Left lobe of liver (tissue), 2 donors: ENCODE results near the gene DAAM1. TPM values are rescaled to one million over a fixed set of nuclear protein-coding genes. Genes with fewer than 3 reads are reported as not detected.

ENCODE experiments used
- ATAC-seq: fragments of 200-7000 bp; cut with Tn5 transposase; one replicate; pipeline ENCODE4 v1.9.1; 2020; ENCODE audit warnings: mild to moderate bottlenecking, moderate library complexity
- DNase-seq: peaks from one replicate; pipeline ENCODE4 v3.0.0-alpha.2; 2020; ENCODE audit warnings: low spot score
- total RNA-seq: library from RNA; stranded (reverse); gene quantifications from one replicate; pipeline ENCODE4 v1.2.1, GENCODE V29; 2021
- donor health status: DM: no; HTN: no; CAD: no; lungs with moderate emphysema.
- donor health status: DM: no; HTN: yes; CAD: no.

DAAM1 gene
- total RNA-seq, 1 donor from 2014 or later, result 20.7 TPM

- no peak for DNase-seq
- ATAC-seq, result no peak
These were observed 170.3 kb downstream of the DAAM1 start for GRCh38 chr14:59358784-59359183.

DNA sequence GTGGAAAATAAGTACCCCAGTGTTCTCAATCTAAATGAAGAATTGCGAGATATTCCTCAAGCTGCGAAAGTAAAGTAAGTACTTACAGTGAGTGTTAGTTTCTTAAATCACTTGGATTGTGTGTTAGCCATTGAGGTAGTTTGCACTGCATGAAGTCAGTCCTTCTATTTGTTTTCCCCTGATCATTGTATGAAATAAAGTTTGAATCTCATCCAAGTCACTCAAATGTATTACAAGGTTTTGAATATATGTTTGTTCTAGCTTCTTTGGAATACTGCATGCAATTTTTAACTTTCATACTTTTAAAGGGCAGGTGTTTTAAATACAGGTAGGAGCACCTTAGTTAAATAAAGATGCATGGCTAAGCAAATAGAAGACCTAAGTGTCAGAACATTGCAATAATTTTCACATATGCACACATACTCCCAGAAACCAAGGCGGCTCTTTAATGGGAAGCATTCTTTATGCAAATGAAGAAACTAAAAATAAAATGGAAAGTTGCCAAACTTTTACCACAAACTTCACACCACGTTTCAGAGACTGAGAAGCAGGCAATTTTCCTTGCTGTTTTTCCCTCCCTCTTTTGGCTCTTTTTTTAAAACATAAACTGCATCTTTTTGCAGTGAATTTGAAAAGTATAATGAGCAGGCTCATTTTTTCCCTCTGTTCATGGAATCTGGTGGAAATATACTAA lies 171.1 kb downstream of the DAAM1 start:
- DNase-seq (no peak), ATAC-seq (no peak)

DNA sequence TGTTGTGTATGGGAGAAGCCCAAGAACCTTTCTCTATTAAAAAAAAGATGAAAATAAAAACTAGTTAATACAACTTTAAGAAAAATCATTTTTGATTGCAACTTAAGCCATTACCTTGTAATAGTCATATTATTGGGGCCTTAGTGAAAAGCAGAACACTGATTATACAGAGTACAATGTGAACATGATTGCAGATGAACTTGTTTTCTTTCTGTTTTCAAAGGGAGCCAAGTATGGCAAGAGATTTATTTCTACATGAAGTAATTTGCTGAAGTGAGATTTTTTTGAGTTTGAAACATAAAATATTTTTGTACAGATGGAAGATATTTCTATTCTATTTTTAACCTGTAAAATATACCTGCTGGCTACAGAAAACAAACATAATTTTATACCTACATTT lies 171.8 kb downstream of the DAAM1 start:
- DNase-seq (no peak), ATAC-seq (no peak)

DNA sequence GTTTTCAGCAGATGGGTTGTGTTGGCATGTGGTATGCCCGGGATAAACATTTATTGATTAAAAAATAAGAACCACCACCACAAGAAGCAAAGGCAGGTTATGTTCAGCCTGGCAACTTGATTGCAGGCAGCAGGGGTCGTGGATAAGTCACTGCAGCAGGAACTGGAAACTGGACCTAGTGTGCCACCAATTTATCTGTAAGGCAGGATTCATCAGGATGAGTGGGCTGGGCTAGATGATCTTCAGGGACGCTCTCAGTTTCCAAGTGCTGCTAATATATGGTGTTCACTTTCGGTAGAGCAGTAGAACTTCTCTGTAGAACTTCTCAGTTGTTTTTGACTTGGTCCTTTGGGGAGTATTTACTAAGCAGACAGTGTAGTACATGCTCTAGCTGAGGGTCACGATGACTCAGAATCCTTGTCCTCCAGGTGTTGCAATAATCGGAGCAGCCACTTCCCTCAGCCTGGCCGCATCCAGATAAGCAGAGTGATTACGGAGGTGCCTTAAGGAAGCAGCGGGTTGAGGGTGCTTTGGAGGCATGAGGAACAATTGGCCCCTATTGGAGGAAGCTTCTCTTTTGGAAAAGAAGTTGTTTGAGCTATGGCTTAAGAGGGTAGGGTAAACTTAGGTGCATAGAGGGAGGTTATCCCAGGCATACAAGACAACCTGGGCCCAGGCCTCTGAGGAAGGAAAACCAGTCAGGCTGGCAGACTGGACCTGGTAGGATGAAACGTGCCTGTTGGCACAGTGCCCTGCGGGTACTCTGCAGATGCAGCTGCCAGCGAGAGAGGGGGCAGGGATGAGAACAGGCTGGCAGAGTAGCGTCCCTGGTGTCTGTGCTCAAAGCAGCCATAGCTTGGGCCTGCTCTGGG lies 172.7 kb downstream of the DAAM1 start:
- ATAC-seq, result peak; percentile 41
- DNase-seq, result peak; percentile 49

GRCh38 chr14:59362513-59362912 lies 174.0 kb downstream of the DAAM1 start:
- no peak for DNase-seq
- no peak for ATAC-seq

GRCh38 chr14:59363531-59364226 lies 175.2 kb downstream of the DAAM1 start:
- no peak for ATAC-seq
- no peak for DNase-seq

DNA sequence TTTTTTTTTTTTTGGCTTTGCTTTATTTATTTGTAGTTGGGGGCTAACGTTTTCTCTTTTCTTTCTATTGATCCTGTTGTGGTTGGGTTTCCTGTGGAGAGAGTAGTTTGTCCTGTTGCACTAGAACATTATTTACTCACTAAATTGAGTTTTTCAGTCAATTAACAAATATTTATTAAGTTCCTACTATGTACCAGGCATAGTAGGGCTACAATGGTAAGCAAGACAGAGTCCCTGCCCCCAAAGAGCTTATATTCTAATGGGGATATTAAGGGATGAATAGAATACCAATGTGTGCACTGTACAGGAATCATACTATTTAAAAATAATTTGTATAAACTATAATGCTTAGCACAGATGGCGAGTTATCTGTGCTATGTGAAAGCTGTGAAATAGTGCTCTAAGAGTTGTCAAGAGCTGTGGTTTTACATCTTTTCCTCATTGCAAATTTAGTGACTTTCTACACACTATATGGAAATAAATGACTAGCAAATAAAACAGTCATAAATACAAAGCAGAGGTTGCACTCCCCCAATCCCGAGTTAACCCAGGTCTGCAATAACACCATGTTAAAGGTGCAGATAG lies 181.8 kb downstream of the DAAM1 start:
- ATAC-seq (no peak), DNase-seq (no peak)

- no peak for DNase-seq
- ATAC-seq, result no peak
These were observed 183.3 kb downstream of the DAAM1 start for GRCh38 chr14:59371771-59372170.

GRCh38 chr14:59374048-59374447 lies 185.6 kb downstream of the DAAM1 start:
- ATAC-seq (peak; percentile 35), DNase-seq (no peak)

DNA sequence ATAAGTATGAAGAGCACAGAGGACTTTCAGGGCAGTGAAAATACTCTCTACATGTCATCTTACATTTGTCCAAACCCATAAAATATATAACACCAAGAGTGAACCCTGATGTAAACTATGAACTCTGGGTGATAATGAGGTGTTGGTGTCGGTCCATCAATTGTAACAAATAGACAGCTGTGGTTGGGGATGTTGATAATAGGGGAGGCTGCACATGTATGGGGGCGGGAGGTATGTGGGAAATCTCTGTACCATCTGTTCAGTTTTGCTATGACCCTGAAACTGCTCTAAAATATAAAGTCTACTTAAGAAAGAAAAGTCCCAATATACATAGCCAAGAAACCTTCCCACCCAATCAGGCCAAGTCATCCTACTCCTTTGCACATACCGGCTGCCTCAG lies 188.2 kb downstream of the DAAM1 start:
- DNase-seq (no peak), ATAC-seq (no peak)

GRCh38 chr14:59377491-59377890 lies 189.0 kb downstream of the DAAM1 start:
- ATAC-seq (no peak), DNase-seq (no peak)

DNA sequence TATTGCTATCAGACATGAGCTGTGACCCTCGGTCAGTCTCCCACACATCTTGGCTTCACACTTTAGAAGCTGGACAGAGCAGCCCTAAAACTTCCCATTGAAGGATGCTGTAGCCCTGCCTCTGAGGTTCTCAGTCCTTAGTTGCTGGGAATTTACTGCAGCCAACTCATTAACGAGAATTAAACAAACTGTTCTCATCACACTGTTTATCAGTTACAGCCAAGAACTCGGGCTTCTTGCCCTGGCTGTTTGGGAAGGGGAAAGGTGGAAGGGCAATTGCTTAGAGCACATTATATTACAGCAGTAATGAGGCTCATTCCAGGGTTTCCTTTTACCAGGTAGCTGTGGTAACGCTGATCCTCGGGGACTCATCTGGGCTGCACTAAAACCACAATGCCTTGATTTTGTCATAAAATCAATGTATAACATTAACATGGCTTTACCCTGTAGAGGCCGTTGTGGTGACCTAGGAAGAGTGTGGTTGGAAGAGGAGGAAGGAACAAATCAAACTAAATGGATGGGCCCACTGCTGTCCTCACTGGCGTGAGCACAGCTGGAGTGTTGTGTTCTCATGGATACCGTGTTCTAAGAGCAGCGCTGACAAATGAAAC lies 189.6 kb downstream of the DAAM1 start:
- DNase-seq, result no peak
- peak; percentile 33 for ATAC-seq

GRCh38 chr14:59389936-59390335 lies 201.5 kb downstream of the DAAM1 start:
- DNase-seq (no peak), ATAC-seq (no peak)

GRCh38 chr14:59391388-59391787 lies 202.9 kb downstream of the DAAM1 start:
- ATAC-seq (no peak), DNase-seq (no peak)

DNA sequence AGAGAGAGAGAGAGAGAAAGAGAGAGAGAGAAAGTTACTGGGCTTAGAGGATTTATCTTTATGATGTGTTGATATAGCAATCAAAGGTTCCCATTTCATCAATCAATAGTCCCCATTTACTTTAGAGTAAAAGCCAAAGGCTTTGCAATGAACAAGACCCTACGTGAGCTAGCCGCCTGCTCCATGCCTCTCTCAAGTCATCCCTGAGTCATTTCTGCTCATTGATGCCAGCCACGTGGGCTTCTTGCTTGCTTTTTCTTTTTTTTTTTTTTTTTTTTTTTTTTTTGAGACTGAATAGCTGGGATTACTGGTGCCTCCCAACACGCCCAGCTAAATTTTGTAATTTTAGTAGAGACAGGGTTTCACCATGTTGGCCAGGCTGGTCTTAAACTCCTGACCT lies 205.8 kb downstream of the DAAM1 start:
- DNase-seq (no peak), ATAC-seq (no peak)

- DNase-seq, result no peak
- ATAC-seq, result no peak
These were observed 207.2 kb downstream of the DAAM1 start for GRCh38 chr14:59395672-59396071.

GRCh38 chr14:59398841-59399240 lies 210.4 kb downstream of the DAAM1 start:
- ATAC-seq (no peak), DNase-seq (no peak)

- peak; percentile 93 for ATAC-seq
- DNase-seq, result no peak
These were observed 218.2 kb downstream of the DAAM1 start for GRCh38 chr14:59406454-59407245.

DNA sequence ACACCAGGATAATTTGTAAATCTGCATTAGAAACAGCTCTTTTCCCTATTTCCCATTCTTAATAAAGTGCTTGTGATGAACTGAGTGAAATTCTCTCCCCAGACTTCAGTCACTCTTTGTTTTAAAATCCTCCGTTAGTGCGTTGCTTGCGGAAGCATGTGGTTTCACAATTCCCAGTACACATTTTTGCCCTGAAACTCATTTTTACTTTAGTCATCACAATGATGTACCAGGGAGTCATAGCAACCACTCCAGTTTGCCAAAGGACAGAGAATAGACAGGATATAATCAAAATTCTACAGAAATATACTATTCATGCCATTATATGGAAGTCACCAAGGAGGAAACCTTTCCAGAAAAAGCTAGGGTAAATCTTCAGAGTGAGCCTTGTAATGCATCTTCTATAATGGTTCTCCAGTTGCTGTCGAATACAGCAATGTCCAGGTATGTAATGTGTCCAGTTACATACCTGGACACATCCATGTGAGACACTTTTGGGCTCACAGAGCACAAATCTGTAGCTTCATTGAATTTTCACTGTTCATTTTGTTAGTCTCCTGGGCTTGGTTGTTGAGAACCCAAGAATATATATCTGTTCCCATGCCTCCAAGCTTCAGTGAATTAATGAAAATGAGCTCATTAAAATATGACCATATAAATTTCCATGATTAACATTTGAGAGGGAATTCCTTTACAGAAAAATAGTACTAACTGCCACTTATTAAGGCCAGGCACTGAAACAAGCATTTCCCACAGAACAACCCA lies 219.0 kb downstream of the DAAM1 start:
- DNase-seq, result no peak
- peak; percentile 48 for ATAC-seq
